Midbrain (tissue), 1 donor: Measurements from ENCODE around the gene SPOCK2.
"Not testable (repeated sequence)": the region's sequence is repeated elsewhere in the genome, so short reads cannot be mapped to it uniquely, and the experiment has no call there.

Experiments
- DNase-seq: peaks from one replicate; lab custom pipeline; 2025; lab: John Stamatoyannopoulos, UW

Gene SPOCK2

GRCh38 chr10:72056932-72057751 lies 31.2 kb downstream of the SPOCK2 start:
- no peak for DNase-seq

- no peak for DNase-seq
Measured at GRCh38 chr10:72056113-72056512, 32.2 kb downstream of the SPOCK2 start.

- no peak for DNase-seq
Measured at GRCh38 chr10:72053690-72054089, 34.7 kb downstream of the SPOCK2 start.

GRCh38 chr10:72050873-72051272 lies 37.5 kb downstream of the SPOCK2 start:
- DNase-seq, result no peak

- DNase-seq, result no peak
Measured at GRCh38 chr10:72049969-72050781, 38.2 kb downstream of the SPOCK2 start.

- DNase-seq, result no peak
Measured at GRCh38 chr10:72049472-72049871, 38.9 kb downstream of the SPOCK2 start.

GRCh38 chr10:72048450-72049124 lies 39.8 kb downstream of the SPOCK2 start:
- peak; percentile 98 for DNase-seq

- no peak for DNase-seq
Measured at GRCh38 chr10:72045586-72045985, 42.8 kb downstream of the SPOCK2 start.

- peak; percentile 91 for DNase-seq
Measured at GRCh38 chr10:72044417-72045041, 43.8 kb downstream of the SPOCK2 start.

GRCh38 chr10:72043016-72043834 lies 45.1 kb downstream of the SPOCK2 start:
- DNase-seq, result no peak

GRCh38 chr10:72041491-72041890 lies 46.9 kb downstream of the SPOCK2 start:
- no peak for DNase-seq

GRCh38 chr10:72039377-72039776 lies 49.0 kb downstream of the SPOCK2 start:
- no peak for DNase-seq

GRCh38 chr10:72038458-72039001 lies 49.8 kb downstream of the SPOCK2 start:
- no peak for DNase-seq

- no peak for DNase-seq
Measured at GRCh38 chr10:72037811-72038210, 50.5 kb downstream of the SPOCK2 start.

- no peak for DNase-seq
Measured at GRCh38 chr10:72037266-72037665, 51.1 kb downstream of the SPOCK2 start.

GRCh38 chr10:72035252-72035887 lies 53.0 kb downstream of the SPOCK2 start:
- DNase-seq, result no peak

- no peak for DNase-seq
Measured at GRCh38 chr10:72034761-72035160, 53.6 kb downstream of the SPOCK2 start.

- no peak for DNase-seq
Measured at GRCh38 chr10:72034040-72034499, 54.3 kb downstream of the SPOCK2 start.

GRCh38 chr10:72032409-72033162 lies 55.8 kb downstream of the SPOCK2 start:
- DNase-seq, result not testable (repeated sequence)

GRCh38 chr10:72031706-72032105 lies 56.6 kb downstream of the SPOCK2 start:
- DNase-seq, result no peak
